Measurements from ENCODE around the gene RASGRF2.
"Not testable (repeated sequence)": the region's sequence is repeated elsewhere in the genome, so short reads cannot be mapped to it uniquely, and the experiment has no call there.

The RASGRF2 gene

GRCh38 chr5:81045389-81045807, 85.2 kb downstream of the RASGRF2 start:
- H3K36me3 ChIP-seq (replicated peaks) = no peaks in the 10 kb centered on the region
- no peak overlapping the region for H3K27ac ChIP-seq
- in situ Hi-C loops (cut with HindIII; ENCODE audit: low pct_ligation_motif_present, low sequenced_read_pairs) = no loop called here
- TF ChIP-seq, protein P1, sequence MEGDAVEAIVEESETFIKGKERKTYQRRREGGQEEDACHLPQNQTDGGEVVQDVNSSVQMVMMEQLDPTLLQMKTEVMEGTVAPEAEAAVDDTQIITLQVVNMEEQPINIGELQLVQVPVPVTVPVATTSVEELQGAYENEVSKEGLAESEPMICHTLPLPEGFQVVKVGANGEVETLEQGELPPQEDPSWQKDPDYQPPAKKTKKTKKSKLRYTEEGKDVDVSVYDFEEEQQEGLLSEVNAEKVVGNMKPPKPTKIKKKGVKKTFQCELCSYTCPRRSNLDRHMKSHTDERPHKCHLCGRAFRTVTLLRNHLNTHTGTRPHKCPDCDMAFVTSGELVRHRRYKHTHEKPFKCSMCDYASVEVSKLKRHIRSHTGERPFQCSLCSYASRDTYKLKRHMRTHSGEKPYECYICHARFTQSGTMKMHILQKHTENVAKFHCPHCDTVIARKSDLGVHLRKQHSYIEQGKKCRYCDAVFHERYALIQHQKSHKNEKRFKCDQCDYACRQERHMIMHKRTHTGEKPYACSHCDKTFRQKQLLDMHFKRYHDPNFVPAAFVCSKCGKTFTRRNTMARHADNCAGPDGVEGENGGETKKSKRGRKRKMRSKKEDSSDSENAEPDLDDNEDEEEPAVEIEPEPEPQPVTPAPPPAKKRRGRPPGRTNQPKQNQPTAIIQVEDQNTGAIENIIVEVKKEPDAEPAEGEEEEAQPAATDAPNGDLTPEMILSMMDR (IDR thresholded peaks at IDR 0.05; ENCODE audit: low read depth, low read length, missing control alignments) = no peak
- H3K4me3 ChIP-seq (ENCODE audit: low read depth, low read length) = no peak overlapping the region
- no peaks in the 10 kb centered on the region for H3K27me3 ChIP-seq (replicated peaks)
- no peak for DNase-seq

DNA sequence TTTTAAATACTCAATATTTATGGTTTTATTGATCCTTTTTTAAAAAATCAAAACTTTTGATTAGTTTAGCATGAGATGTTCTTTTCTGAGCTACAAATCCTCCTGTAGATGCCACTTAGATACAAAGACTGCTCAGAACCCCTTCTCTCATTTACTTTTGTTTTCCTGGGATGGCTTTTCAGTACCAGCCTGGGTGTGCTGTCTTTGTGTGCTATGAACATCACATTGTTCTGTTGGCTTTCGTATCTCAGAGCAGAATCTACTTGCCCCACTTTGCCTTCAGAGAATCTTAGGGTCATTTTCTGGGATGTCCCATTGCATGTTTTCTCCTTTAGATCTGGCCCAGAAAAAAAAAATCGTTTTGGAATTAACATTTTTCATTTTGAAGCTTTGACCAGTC, 85.9 kb downstream of the RASGRF2 start:
- TF ChIP-seq, protein P1 (IDR thresholded peaks at IDR 0.05; ENCODE audit: low read depth, low read length, missing control alignments) = no peak
- in situ Hi-C loops (cut with HindIII; ENCODE audit: low pct_ligation_motif_present, low sequenced_read_pairs) = no loop called here
- no peak for DNase-seq
- H3K36me3 ChIP-seq (replicated peaks) = no peaks in the 10 kb centered on the region
- H3K4me3 ChIP-seq (ENCODE audit: low read depth, low read length) = no peak overlapping the region
- H3K27me3 ChIP-seq (replicated peaks) = no peaks in the 10 kb centered on the region
- no peak overlapping the region for H3K27ac ChIP-seq

DNA sequence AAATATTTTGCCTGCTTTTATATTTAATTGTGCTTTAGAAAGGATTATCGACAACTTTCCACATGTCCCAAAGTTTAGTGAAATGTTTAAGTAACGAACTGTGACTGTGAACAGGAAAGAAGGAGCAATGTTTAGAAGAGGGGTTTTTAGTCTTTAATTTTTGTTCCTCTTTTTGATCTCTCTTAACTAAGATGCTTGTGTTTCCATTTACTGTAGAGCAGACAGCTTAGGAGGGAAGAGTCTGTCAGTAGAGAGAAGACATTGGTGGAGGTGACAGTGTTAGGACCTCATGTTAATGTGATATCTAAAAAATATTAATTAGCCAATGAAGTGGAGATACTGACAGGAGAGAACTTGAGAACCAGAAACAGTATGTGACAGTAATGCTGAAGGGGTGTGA, 92.2 kb downstream of the RASGRF2 start:
- in situ Hi-C loops (cut with HindIII; ENCODE audit: low pct_ligation_motif_present, low sequenced_read_pairs) = no loop called here
- H3K27me3 ChIP-seq (replicated peaks) = no peaks in the 10 kb centered on the region
- H3K4me3 ChIP-seq (ENCODE audit: low read depth, low read length) = no peak overlapping the region
- TF ChIP-seq, protein P1 (IDR thresholded peaks at IDR 0.05; ENCODE audit: low read depth, low read length, missing control alignments) = no peak
- H3K27ac ChIP-seq = no peak overlapping the region
- no peak for DNase-seq
- no peaks in the 10 kb centered on the region for H3K36me3 ChIP-seq (replicated peaks)

DNA sequence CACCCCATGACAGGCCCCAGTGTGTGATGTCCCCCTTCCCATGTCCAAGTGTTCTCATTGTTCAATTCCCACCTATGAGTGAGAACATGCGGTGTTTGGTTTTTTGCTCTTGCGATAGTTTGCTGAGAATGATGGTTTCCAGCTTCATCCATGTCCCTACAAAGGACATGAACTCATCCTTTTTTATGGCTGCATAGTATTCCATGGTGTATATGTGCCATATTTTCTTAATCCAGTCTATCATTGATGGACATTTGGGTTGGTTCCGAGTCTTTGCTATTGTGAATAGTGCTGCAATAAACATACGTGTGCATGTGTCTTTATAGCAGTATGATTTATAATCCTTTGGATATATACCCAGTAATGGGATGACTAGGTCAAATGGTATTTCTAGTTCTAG, 93.1 kb downstream of the RASGRF2 start:
- in situ Hi-C loops (cut with HindIII; ENCODE audit: low pct_ligation_motif_present, low sequenced_read_pairs); H3K4me3 ChIP-seq (ENCODE audit: low read depth, low read length); H3K27ac ChIP-seq; H3K27me3 ChIP-seq (replicated peaks); DNase-seq; H3K36me3 ChIP-seq (replicated peaks): not testable (repeated sequence)

DNA sequence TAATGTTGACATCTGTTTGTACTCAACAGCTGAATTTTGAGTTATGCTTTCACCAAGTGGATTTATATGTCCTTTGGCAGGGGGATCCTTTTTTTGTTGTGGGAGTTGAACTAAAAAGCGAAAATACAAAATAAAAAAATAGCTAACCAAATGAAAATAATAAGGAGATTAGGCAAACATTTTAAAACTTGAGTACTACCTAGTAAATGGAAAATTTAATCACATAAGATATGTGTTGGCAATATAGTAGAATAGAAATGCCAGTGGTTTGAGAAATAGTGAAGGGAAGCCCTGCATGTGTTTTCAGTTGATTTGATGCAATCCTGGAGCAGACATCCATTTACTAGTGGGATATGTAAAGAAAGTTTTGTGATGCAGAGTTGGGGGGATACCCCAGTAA, 98.0 kb downstream of the RASGRF2 start:
- DNase-seq = no peak
- TF ChIP-seq, protein P1 (IDR thresholded peaks at IDR 0.05; ENCODE audit: low read depth, low read length, missing control alignments) = no peak
- H3K27me3 ChIP-seq (replicated peaks) = no peaks in the 10 kb centered on the region
- in situ Hi-C loops (cut with HindIII; ENCODE audit: low pct_ligation_motif_present, low sequenced_read_pairs) = no loop called here
- no peak overlapping the region for H3K27ac ChIP-seq
- no peak overlapping the region for H3K4me3 ChIP-seq (ENCODE audit: low read depth, low read length)
- no peaks in the 10 kb centered on the region for H3K36me3 ChIP-seq (replicated peaks)

GRCh38 chr5:81065492-81065891, 105.3 kb downstream of the RASGRF2 start:
- H3K27ac ChIP-seq = no peak overlapping the region
- H3K4me3 ChIP-seq (ENCODE audit: low read depth, low read length) = no peak overlapping the region
- H3K27me3 ChIP-seq (replicated peaks) = no peaks in the 10 kb centered on the region
- in situ Hi-C loops (cut with HindIII; ENCODE audit: low pct_ligation_motif_present, low sequenced_read_pairs) = no loop called here
- no peaks in the 10 kb centered on the region for H3K36me3 ChIP-seq (replicated peaks)
- TF ChIP-seq, protein P1 (IDR thresholded peaks at IDR 0.05; ENCODE audit: low read depth, low read length, missing control alignments) = no peak
- DNase-seq = no peak

All from brain microvascular endothelial cell (primary cell).